NCI-H146 treated with DMSO at 0.1 percent for 48 hours (cell line): ENCODE data around the gene SPPL3.
"Not testable (repeated sequence)": the region's sequence is repeated elsewhere in the genome, so short reads cannot be mapped to it uniquely, and the experiment has no call there.

Source experiments
- DNase-seq: peaks from one replicate; lab custom pipeline; 2025; ENCODE audit not compliant: unreplicated experiment; lab: John Stamatoyannopoulos, UW

Gene SPPL3

GRCh38 chr12:120845696-120846095 is 58.5 kb downstream of the SPPL3 start:
- DNase-seq, result no peak

- DNase-seq, result no peak
Observed at GRCh38 chr12:120844768-120845449, 59.2 kb downstream of the SPPL3 start.

- DNase-seq, result no peak
Observed at GRCh38 chr12:120844297-120844696, 59.9 kb downstream of the SPPL3 start.

- DNase-seq, result no peak
Observed at GRCh38 chr12:120843472-120843871, 60.7 kb downstream of the SPPL3 start.

GRCh38 chr12:120842595-120842994 is 61.6 kb downstream of the SPPL3 start:
- no peak for DNase-seq

- no peak for DNase-seq
Observed at GRCh38 chr12:120841525-120841924, 62.6 kb downstream of the SPPL3 start.

GRCh38 chr12:120839503-120839902 is 64.7 kb downstream of the SPPL3 start:
- no peak for DNase-seq

GRCh38 chr12:120838629-120839383 is 65.4 kb downstream of the SPPL3 start:
- not testable (repeated sequence) for DNase-seq

GRCh38 chr12:120836114-120836684 is 68.0 kb downstream of the SPPL3 start:
- no peak for DNase-seq

- no peak for DNase-seq
Observed at GRCh38 chr12:120835657-120836056, 68.5 kb downstream of the SPPL3 start.

GRCh38 chr12:120835304-120835612 is 68.9 kb downstream of the SPPL3 start:
- DNase-seq, result no peak

- no peak for DNase-seq
Observed at GRCh38 chr12:120834489-120835303, 69.5 kb downstream of the SPPL3 start.

- no peak for DNase-seq
Observed at GRCh38 chr12:120833849-120834248, 70.3 kb downstream of the SPPL3 start.

- no peak for DNase-seq
Observed at GRCh38 chr12:120832737-120833136, 71.4 kb downstream of the SPPL3 start.

GRCh38 chr12:120831648-120832267 is 72.4 kb downstream of the SPPL3 start:
- DNase-seq, result no peak

GRCh38 chr12:120830966-120831365 is 73.2 kb downstream of the SPPL3 start:
- DNase-seq, result no peak

GRCh38 chr12:120830052-120830940 is 73.9 kb downstream of the SPPL3 start:
- no peak for DNase-seq

GRCh38 chr12:120826335-120826734 is 77.8 kb downstream of the SPPL3 start:
- no peak for DNase-seq

GRCh38 chr12:120825337-120825736 is 78.8 kb downstream of the SPPL3 start:
- DNase-seq, result no peak

GRCh38 chr12:120822832-120823503 is 81.2 kb downstream of the SPPL3 start:
- DNase-seq, result peak; percentile 89
